Measurements from ENCODE around the gene GLRX3.

Gene GLRX3

DNA sequence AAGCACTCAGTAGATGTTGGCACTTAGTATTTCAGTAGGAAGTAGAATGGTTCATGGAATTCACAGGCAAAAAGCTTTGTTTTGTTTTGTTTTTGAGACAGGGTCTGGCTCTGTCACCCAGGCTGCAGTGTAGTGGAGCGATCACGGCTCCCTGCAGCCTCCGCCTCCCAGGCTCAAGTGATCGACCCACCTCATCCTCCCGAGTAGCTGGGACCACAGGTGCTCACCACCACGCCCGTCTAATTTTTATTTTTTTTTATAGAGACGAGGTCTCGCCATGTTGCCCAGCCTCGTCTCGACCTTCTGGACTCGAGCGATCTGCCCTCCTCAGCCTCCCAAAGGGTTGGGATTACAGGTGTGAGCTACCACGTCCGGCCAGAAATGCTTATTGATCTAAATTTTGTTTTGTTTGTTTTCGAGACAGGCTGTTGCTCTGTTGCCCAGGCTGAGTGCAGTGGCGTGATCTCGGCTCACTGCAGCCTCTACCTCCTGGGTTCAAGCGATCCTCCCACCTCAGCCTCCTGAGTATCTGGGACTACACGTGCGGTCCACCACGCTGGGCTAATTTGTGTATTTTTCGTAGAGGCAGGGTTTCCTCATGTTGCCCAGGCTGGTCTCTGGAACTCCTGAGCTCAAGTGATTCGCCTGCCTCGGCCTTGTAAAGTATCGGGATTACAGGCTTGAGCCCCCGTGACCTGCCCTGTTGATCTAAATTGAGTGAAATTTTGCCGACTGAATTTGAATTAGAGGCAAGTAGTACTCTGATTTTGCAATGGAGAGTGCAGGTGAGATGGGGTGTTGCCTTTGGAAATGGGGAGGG, 1.7 kb downstream of the GLRX3 start:
- no peak for DNase-seq (ENCODE audit: low read depth in 2 of 2)

DNA sequence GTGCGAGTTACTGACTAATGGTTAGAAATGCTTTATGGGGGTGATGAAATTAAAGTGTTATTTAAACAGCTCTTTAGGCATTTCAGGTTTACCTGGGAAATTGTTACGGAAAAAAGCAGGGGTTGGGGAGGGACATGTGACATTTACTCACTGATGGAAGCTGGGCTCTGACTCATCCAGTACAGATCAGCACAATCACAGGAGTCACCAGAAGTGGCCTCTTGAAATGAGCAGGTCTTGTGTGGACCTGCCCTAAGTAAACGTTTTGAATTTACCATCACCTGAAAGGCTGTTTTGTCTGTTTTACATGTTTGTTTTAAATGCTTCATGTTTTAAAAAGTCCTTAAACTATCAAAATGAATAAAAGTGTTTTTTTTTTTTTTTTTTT, 2.3 kb downstream of the GLRX3 start:
- DNase-seq (ENCODE audit: low read depth in 2 of 2), result no peak

DNA sequence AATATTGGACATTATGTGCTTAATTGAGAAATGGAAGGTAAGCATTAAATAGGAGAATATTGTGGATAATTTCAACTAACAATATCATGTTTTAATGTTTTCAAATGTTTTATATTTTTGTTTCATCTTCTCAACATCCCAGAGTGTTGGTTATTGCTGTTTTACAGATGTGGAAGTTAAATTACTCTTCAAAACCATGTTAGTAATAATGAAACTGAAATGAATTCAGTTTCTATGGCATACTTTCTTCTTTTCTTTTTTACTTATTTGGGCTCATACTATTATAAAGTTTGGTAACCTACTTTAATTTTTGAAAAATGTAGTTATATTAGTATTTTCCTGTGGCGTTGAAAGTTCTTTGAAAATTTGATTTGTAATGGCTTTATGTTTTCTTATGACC, 4.2 kb downstream of the GLRX3 start:
- no peak for DNase-seq (ENCODE audit: low read depth in 2 of 2)

DNA sequence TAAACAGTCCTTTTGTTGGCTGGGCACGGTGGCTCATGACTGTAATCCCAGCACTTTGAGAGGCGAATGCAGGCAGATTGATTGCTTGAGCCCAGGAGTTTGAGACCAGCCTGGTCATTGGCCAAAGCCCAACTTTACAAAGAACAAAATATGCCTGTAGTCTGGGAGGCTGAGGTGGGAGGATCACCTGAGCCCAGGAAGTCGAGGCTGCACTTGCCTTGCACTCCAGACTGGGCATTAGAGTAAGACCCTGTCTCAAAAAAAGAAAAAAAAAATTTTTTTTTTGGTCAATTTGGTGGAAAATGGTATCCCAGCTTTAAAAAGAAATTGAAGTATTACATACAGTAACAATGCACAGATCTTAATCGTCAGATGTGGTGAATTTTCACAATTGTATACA, 4.8 kb downstream of the GLRX3 start:
- DNase-seq (ENCODE audit: low read depth in 2 of 2), result no peak

DNA sequence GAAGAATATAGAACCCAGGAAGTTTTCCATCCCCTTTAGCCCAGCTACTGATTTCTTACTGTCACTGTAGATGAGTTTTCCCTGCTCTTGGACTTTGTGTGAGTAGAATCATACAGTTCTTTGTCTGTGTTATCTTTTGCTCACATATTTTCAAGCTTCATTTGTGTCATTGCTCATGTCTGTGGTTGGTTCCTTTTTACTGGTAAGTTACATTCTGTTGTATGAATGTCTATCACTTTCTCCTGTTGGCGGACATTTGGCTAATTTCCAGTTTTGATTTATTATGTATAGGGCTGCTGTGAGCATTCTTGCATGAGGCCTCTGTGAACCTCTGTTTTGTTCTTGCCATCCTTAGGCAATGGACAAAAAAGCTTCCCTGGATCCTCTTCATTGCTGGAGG, 5.3 kb downstream of the GLRX3 start:
- DNase-seq (ENCODE audit: low read depth in 2 of 2), result no peak

DNA sequence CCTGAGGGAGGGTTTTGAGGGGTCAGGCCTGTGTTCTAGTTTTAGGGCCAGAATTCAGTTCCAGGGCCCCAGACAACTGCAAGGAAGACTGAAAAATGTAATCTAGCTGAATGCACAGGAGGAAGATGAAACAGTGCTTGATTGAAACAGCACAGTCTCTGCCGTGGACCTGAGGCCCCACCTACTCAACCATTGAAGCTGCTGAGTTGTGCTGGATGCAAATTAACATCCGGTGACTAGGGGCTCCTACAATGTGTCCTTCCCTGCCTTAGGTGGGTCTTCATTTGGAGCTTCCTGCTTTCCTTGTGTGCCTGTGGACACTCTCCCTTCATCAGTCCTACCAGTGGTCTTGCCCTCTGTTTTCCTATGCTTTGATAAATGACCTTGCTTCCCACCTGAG, 5.7 kb downstream of the GLRX3 start:
- no peak for DNase-seq (ENCODE audit: low read depth in 2 of 2)

DNA sequence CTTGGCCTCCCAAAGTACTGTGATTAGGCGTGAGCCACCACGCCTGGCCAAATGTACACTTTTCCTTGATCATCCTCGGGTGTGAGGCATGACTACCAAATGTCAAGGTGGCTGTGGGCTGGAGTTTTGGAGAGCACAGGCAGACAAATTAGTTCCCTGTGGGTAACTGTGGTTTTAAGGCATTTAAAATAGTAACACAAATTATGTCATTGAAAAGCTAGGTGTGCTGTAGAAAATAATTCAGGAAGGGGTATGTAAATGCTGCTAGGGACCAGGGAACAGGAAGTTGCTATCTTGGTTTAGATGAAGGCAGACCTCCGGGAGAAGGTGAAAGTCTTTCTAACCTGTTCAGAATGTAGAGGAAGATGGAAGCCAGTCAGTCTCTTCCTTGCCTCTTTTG, 9.9 kb downstream of the GLRX3 start:
- DNase-seq (ENCODE audit: low read depth in 2 of 2), result no peak

DNA sequence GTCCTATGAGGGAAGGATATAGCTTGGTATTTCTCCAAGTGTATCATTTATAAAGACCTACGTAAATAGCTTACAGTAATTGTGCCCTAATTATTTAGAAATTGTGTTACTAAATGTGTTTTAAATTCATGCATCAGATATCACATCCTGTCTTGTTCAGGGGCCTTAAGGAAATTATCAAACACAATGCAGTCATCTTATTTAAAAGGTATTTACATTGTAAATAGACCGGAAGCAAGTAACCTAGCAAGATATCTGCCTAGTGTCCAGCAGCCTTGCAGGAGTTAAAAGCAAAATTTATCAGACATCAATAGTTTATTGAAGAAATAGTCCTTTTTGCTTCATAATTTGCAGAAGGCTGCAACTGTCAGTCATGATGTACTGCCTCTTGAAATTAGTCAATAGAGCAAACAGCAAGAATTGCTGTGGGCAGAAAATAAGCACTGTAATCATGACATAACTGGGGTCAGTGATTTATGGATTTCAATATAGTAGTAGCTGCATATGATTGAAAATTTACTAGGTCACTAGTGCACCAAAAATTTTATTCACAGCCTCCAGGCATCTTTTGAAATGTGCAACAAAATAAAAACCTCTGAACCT, 23.1 kb downstream of the GLRX3 start:
- DNase-seq (ENCODE audit: low read depth in 2 of 2), result no peak

DNA sequence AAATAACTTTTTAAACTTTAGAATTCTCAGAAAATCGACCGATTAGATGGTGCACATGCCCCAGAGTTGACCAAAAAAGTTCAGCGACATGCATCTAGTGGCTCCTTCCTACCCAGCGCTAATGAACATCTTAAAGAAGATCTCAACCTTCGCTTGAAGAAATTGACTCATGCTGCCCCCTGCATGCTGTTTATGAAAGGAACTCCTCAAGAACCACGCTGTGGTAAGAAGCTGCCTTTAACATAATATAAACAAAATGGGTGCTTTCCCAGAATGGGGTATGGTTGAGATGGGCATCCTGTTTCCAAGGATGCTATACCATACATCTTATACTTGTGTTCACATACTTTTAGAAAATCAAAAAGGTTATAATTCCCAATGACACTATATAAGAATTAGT, 24.6 kb downstream of the GLRX3 start:
- DNase-seq (ENCODE audit: low read depth in 2 of 2), result no peak

DNA sequence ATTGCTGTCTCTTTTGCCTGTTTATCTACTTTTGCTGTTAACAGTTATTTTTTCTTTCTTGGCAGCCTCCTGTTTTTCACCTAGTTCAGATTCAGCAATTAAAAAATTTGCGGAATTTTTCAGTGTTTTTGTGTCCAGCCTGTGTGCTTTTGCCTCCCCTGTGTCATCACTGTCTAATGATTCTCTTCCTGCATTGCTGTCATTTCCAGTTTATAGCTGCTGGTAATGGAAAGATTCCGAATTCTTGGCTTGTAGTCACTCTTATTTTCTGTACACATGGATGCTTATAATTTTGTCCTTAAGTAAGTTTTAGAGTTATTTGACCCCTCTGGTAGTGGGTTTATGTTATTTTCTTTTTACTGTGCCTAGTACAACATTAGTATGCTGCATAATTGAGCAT, 25.1 kb downstream of the GLRX3 start:
- no peak for DNase-seq (ENCODE audit: low read depth in 2 of 2)

DNA sequence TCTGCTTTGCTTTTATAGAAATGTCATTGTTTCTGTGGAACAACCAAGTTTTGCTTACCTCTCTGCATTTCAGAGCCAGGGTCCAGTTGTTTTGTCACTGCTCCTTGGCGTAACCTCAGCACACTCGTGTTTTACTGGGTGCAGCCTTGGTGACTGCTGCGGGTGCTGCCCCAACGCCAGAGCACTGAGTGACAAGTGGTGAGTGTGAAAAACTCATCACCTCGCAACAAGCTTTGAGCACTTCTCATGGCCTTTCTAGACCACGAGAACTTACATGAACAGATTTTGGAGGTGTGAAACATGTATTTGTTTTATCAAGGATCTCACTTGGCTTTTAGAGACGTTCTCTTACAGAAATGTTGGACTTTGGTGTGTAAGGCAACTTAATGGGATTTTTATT, 31.0 kb downstream of the GLRX3 start:
- DNase-seq (ENCODE audit: low read depth in 2 of 2), result no peak

DNA sequence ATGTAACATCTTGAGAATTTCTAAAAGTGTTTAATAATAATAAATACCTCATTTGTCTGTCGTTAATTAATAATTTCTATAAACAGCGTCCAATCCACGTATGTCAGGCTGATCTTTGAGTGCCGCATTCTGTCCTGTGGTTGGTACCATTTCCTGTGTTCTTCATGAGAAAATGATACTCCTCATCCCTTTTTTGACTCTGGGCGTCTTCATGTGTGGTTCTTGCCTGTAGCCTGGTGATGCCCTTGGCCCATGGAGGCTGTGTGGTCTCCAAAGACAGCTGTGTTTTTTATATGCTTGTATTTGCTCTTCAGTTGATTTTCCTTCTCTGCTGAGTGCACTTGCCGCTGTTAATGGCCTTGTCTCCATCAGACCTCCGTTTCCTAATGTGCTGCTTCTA, 31.5 kb downstream of the GLRX3 start:
- no peak for DNase-seq (ENCODE audit: low read depth in 2 of 2)

DNA sequence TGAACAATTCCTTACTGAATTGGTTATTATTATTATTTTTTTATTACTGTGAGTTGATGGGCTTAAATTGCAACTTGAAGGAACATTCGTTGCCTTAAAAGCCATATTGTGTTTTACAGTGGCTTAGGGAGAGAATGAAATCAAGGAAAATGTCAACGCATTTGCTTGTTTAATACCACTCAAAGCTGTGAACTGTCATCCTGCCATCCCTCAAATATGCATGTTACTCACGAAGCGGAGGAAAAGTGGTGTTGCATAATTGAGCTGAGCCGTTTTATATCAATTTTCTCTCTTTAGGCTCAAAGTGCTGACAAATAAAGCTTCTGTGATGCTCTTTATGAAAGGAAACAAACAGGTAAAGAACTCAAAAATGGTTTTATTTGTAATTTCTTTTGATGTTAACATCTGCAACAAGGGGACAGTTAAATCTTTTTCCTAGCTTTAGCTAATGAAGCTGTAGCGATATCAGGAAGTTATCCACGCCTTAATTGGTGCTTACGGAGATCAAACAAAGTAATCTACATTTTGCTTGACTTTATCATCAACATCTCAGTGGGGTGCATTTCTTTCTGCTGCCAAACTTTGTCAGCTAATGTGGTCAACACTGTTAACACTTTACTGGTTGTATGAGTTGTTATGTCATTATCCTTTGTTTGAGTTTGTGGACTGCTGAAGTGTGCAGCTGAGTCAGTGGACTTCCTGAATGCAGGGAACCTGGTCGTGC, 33.1 kb downstream of the GLRX3 start:
- no peak for DNase-seq (ENCODE audit: low read depth in 2 of 2)

DNA sequence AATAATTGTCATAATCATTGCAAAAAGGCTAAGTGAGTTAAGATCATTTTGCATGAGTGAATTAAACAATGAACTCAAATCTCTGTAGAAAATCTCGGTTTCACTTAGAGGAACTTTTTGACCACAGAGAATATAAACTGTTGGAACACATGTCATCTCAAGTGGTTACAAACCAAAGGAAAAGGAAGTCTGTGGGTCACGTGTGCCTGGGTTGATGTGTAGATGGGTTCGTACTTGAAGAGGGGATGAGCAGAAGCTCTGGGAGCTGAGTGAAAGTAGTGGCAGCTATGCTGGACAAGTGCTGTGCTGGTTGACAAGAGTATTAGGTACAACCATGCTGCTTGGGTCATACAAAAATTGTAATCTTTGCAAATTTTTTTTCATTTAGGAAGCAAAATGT, 35.0 kb downstream of the GLRX3 start:
- no peak for DNase-seq (ENCODE audit: low read depth in 2 of 2)

DNA sequence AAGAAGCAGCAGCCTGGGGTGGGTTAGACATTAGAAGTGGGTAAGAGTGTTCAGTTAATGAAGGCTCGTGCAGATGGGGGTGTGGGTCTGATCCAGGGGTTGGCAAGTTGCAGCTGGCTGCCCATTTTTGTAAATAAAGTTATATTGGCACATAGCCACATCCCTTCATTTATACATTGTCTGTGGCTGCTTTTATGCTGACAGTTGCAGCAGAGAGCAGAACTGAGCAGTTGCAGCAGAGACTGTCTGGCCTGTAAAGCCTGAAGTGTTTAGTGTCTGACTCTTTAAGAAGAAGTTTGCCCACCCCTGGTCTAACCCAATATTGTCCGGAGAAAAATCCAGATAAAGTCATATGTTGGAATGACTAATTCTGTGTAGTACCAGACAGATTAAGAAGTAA, 38.1 kb downstream of the GLRX3 start:
- no peak for DNase-seq (ENCODE audit: low read depth in 2 of 2)

DNA sequence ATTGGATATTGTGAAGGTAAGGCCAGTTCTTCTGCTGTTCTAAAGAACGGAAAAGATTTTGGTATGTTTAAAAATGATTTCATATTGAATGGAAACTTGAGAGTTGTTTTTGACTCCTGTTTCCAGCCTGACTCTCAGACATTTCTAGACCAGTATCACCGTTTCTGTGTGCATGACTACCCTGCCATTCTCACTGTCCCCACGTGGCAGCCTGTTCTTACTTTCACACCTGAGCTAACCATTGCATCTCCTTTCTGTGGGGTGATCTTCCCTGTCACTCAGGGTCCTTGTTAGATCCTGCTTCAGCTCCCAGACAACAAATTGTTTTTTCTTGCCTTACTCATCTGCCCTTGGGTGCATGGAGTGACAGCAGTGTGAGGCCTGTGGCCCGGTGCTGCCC, 38.9 kb downstream of the GLRX3 start:
- no peak for DNase-seq (ENCODE audit: low read depth in 2 of 2)

DNA sequence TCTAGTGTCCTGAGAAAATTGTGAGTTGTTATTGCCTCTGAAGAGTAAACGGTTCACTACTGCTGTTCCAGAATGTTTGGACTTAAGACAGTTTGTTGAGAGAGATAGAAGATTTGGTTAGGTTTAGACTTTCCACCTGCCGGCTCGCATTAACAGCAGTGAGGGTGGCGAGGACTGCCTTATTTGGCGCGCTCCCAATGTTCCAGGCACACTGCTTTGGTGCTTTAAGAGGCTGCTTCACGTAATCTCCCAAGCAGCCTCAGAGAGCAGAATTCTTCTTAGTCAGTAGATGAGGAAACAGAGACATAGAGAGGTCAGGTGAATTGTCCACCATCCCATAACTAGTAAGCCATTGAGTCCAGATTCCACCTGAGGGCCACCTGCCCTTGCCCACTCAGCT, 41.1 kb downstream of the GLRX3 start:
- no peak for DNase-seq (ENCODE audit: low read depth in 2 of 2)

DNA sequence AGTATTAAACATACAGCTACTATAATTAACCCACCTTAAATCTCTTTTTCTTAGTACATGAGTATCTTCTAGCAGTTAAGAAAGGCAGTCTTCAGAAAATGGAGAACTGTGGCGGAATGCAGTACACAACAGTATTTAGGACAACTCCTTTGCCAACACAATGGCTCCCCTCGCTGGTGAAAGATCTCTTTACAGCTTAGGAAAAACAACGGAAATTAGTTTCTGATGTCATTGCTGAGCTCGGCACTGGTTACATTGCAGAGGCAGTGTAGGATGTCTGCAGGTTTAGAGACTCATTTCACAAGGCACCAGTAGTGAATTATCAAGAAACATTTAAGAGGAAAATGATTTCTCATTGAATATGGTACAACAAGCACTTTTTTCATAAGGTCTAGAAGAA, 43.4 kb downstream of the GLRX3 start:
- no peak for DNase-seq (ENCODE audit: low read depth in 2 of 2)

DNA sequence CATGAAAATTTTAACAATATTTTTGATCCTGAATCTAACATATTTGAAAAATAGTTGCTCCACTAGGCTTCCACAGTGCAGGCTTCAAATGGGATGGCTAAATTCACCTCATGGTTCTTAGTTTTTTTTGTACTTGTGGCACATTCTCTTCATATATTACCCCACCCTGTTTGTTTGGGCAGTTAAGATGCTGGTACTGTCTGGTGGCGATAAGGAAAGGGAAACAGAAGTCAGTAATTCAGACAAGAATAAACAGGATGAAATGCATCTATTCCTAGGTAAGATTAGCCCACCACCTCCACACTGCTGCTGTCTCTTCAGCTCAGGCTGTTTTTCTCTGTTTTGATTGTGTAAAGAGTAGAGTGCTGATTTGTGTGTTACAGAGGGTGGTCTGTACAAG, 44.2 kb downstream of the GLRX3 start:
- DNase-seq (ENCODE audit: low read depth in 2 of 2), result no peak

DNA sequence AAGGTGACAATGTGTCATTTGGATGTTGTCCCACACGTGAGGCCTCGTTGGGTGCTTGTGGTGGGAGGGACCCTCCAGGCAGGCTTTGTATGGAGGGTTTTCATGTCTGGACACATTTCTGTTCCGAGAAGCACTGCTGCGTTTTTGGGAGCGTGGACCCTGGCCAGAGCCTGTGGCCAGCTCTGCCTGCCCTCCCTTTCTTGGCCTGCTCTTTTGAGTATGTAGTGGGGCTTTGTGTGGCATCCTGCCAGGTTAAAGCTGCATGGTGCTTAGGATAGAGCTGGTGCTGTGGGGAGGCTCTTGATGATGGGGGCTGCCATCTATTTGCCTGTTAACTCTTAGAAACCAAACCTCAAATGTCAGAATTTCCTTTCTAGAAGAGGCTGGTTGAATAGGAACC, 45.7 kb downstream of the GLRX3 start:
- DNase-seq (ENCODE audit: low read depth in 2 of 2), result no peak

DNA sequence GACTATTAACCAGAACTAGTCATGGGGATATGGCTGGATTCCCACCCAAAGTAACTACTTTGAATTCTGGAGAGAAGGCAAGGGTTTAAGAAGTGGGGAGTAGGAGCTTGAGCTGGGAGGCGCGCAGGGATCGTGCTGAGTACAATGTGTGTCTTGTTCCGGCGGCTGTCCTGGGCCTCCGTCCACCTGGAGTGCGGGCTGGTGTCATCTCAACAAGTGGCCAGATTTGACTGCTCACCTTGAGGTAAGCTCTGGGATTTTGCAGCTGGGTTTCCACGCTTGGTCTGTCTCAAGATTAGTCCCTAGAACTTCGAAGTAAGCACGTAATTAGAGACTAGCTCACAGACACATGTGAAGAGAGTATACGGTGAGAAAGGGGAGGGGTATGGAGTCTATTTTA, 49.4 kb downstream of the GLRX3 start:
- DNase-seq (ENCODE audit: low read depth in 2 of 2), result no peak

DNA sequence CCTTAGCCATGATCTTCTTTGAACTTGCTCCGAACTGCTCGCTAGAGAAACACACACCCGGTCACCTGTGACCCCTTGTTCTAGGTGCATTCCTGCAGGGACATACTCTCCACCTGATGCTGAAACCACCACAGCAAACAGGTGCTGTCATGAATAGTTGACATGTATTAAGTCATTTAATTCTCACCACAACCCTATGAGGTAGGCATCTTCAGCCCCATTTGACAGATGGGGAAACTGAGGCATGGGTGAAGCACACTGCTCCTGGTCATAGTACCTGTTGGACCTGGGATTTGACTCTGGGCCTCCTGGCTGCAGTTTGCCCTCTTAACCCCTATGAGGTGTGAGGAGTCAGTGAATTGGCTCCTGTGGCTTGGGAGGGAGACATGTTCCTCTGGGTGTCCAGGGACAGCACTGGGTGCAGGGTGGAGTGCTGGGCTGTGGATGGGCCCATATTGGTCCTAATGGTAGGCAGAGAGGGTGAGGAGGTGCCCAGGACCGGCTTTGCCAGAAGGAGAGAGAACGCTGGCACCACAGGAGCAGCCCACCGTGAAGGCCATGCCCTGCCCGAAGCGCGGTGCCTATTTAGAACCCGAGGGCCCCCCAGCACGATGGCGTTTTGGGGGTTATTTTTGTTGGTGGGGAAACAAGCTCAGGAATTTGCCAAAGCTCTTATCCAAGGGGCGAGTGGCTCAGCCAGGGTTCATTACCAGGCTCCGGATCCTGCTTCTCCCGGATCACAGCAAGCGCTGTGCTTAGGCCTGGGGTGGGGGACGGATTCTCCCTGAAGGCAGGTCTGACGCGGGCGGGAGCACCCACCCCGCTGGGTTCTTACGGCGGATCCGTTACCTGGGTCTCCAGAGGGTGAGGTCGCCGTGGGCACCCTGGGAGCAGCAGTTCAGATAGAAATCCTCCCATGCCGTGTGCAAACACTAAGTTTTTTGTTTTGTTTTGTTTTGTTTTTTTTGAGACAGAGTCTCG, 52.3 kb downstream of the GLRX3 start:
- DNase-seq (ENCODE audit: low read depth in 2 of 2), result no peak
